ENCODE data around the gene MAGT1. TPM values are rescaled to one million over a fixed set of nuclear protein-coding genes. Genes with fewer than 3 reads are reported as not detected.

Gene MAGT1
- total and polyA plus RNA-seq, 2 of the 4 experiments (the other 2 are of a cell fraction): 27.3 to 74.7 TPM

DNA sequence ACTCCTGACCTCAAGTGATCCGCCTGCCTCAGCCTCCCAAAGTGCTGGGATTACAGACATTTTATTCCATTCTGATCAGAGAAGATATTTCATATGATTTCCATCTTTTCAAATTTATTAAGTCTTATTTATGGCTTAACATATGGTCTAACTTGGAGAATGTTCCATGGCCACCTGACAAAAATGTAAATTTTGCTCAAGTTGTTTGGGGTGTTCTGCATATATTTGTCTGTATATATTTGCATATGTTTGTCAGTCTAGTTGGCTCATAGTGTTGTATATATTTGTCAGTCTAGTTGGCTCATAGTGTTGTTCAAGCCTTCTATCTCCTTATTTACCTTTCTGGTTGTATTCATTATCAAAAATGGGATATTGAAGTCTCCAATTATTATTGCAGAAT, 93.0 kb downstream of the MAGT1 start:
- ATAC-seq (ENCODE audit: low read depth): no peak
- Histone ChIP-seq H3K27me3 (ENCODE audit: control insufficient read depth, insufficient read depth, low read length) (no peaks in the 10 kb centered on the region), H3K18ac (ENCODE audit: low read depth, low read length) (no peak overlapping the region), H4K20me1 (ENCODE audit: insufficient read depth, low read length) (no peaks in the 10 kb centered on the region), H3K4me3 (ENCODE audit: insufficient read depth, low read depth, low read length) (no peak overlapping the region), H2AFZ (replicated peaks; ENCODE audit: low read length, poor library complexity) (no peak overlapping the region), H4K5ac (ENCODE audit: low read depth, low read length) (no peak overlapping the region), H2AK9ac (replicated peaks; ENCODE audit: low read depth, low read length, poor library complexity) (no peak overlapping the region), H2BK120ac (ENCODE audit: low read depth, low read length) (no peak overlapping the region), H2BK5ac (ENCODE audit: low read depth, low read length, poor library complexity, severe bottlenecking) (no peak overlapping the region), H3K9ac (ENCODE audit: low read depth, low read length) (no peak overlapping the region), H3K23ac (ENCODE audit: low read depth, low read length) (no peak overlapping the region), H3K56ac (ENCODE audit: extremely low read depth, insufficient read depth, low read length) (no peak overlapping the region), H2BK20ac (ENCODE audit: low read depth, low read length) (no peak overlapping the region), H4K8ac (ENCODE audit: low read depth in 2 of 2, low read length in 2 of 2) (no peak overlapping the region), H3K36me3 (ENCODE audit: control insufficient read depth, insufficient read depth, low read length) (no peaks in the 10 kb centered on the region), H3K9me1 (ENCODE audit: insufficient read depth, low read length) (no peaks in the 10 kb centered on the region), H4K91ac (ENCODE audit: insufficient read depth, low read depth, low read length) (no peak overlapping the region), H3K14ac (replicated peaks; ENCODE audit: low read depth, low read length) (no peak overlapping the region), H3K79me1 (ENCODE audit: low read depth in 1 of 2, low read length in 2 of 2) (no peaks in the 10 kb centered on the region), H3K4ac (ENCODE audit: low read depth, low read length) (no peak overlapping the region), H3K4me1 (ENCODE audit: control insufficient read depth, insufficient read depth, low read length) (no peaks in the 10 kb centered on the region), H3K4me2 (ENCODE audit: low read depth, low read length) (no peak overlapping the region), H3K9me3 (ENCODE audit: control insufficient read depth, insufficient read depth, low read length) (no peaks in the 10 kb centered on the region), H2AK5ac (ENCODE audit: low read depth, low read length) (no peak overlapping the region), H2BK15ac (ENCODE audit: low read depth, low read length) (no peak overlapping the region), H3K27ac (ENCODE audit: insufficient read depth, low read length) (no peak overlapping the region)
- no TSS peak for BruUV-seq (replicated peaks)
- POLR2A ChIA-PET (ENCODE audit: unreplicated experiment): no interaction called here
- dilution Hi-C loops (cut with HindIII; ENCODE audit: low sequenced_read_pairs, unreplicated experiment): no loop called here
- CTCF ChIA-PET: no interaction called here
- in situ Hi-C loops (cut with MboI; ENCODE audit: low sequenced_read_pairs): no loop called here
- no peak for TF ChIP-seq RAD21 (IDR thresholded peaks at IDR 0.05; ENCODE audit: low read length)
- no peak for TF ChIP-seq MXI1 (IDR thresholded peaks at IDR 0.05; ENCODE audit: borderline replicate concordance, low read depth, low read length)
- TF ChIP-seq RFX5 (IDR thresholded peaks at IDR 0.05; ENCODE audit: low read depth, low read length): no peak
- TF ChIP-seq FOS (IDR thresholded peaks at IDR 0.05; ENCODE audit: low read depth, low read length): no peak
- TF ChIP-seq POLR2A (IDR thresholded peaks at IDR 0.05; ENCODE audit: low read depth, low read length): no peak
- TF ChIP-seq, protein P1, sequence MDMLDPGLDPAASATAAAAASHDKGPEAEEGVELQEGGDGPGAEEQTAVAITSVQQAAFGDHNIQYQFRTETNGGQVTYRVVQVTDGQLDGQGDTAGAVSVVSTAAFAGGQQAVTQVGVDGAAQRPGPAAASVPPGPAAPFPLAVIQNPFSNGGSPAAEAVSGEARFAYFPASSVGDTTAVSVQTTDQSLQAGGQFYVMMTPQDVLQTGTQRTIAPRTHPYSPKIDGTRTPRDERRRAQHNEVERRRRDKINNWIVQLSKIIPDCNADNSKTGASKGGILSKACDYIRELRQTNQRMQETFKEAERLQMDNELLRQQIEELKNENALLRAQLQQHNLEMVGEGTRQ (IDR thresholded peaks at IDR 0.05; ENCODE audit: low read depth, low read length): no peak
- TF ChIP-seq NFE2L2 (IDR thresholded peaks at IDR 0.05; ENCODE audit: low read depth, low read length): no peak
- TF ChIP-seq CTCF (conservative IDR thresholded peaks at IDR 0.05; ENCODE audit: low read depth, low read length): no peak
- TF ChIP-seq CEBPB (IDR thresholded peaks at IDR 0.05; ENCODE audit: low read depth, low read length): no peak
- no peak for TF ChIP-seq SMC3 (IDR thresholded peaks at IDR 0.05; ENCODE audit: low read depth, low read length)
- TF ChIP-seq CHD1 (IDR thresholded peaks at IDR 0.05; ENCODE audit: low read depth, low read length): no peak
- no peak for TF ChIP-seq MAFK (IDR thresholded peaks at IDR 0.05; ENCODE audit: low read depth, low read length)
- TF ChIP-seq ELK1 (IDR thresholded peaks at IDR 0.05; ENCODE audit: borderline replicate concordance, low read depth, low read length): no peak
- no peak for TF ChIP-seq BHLHE40 (IDR thresholded peaks at IDR 0.05; ENCODE audit: low read depth, low read length)
- TF ChIP-seq MAZ (IDR thresholded peaks at IDR 0.05; ENCODE audit: borderline replicate concordance, low read depth, low read length): no peak
- TF ChIP-seq RCOR1 (IDR thresholded peaks at IDR 0.05; ENCODE audit: insufficient replicate concordance, low read length): no peak
- no CpG with 5 or more reads among the region's 1 CpG for WGBS, 2 experiments (ENCODE audit: extremely low coverage in 2 of 2, insufficient read length in 1 of 2)
- intact Hi-C loops (cut with micrococcal nuclease): no loop called here
- no peak for DNase-seq

All from IMR-90 (cell line).